Parathyroid adenoma (tissue), 2 donors: ENCODE measurements around the gene DNAL4.

Experiments
- H2AFZ ChIP-seq: fragments of 300-600 bp; sonication (generic); one replicate; pipeline ENCODE4 v1.7.0; 2017; ENCODE audit warnings: antibody characterized with exemption, mild to moderate bottlenecking
- H3K27ac ChIP-seq: fragments of 300-600 bp; sonication (generic); one replicate; pipeline ENCODE4 v1.7.0; 2017
- H3K27me3 ChIP-seq: fragments of 300-600 bp; sonication (generic); one replicate; pipeline ENCODE4 v1.7.0; 2017; ENCODE audit warnings: low read length; ENCODE audit not compliant: control insufficient read depth, insufficient read depth
- H3K36me3 ChIP-seq: fragments of 300-600 bp; sonication (generic); one replicate; pipeline ENCODE4 v1.7.0; 2017; ENCODE audit warnings: low read length; ENCODE audit not compliant: control insufficient read depth, insufficient read depth
- H3K4me1 ChIP-seq: fragments of 300-600 bp; sonication (generic); one replicate; pipeline ENCODE4 v1.7.0; 2017; ENCODE audit warnings: control low read depth
- H3K4me2 ChIP-seq: fragments of 300-600 bp; sonication (generic); one replicate; pipeline ENCODE4 v1.7.0; 2017; ENCODE audit warnings: low read length
- H3K4me3 ChIP-seq: fragments of 300-600 bp; sonication (generic); one replicate; pipeline ENCODE4 v1.7.0; 2017; ENCODE audit warnings: low read depth, low read length
- H3K79me2 ChIP-seq: fragments of 300-600 bp; sonication (generic); one replicate; pipeline ENCODE4 v1.7.0; 2017; ENCODE audit warnings: control low read depth
- H3K9ac ChIP-seq: fragments of 300-600 bp; sonication (generic); one replicate; pipeline ENCODE4 v1.7.0; 2017; ENCODE audit warnings: mild to moderate bottlenecking
- H3K9me3 ChIP-seq: fragments of 300-600 bp; sonication (generic); one replicate; pipeline ENCODE4 v1.7.0; 2017; ENCODE audit warnings: low read length; ENCODE audit not compliant: control insufficient read depth
- CTCF ChIP-seq: fragments of 300-600 bp; sonication (generic); IDR thresholded peaks from one replicate; pipeline ENCODE4 v1.7.0; 2017; ENCODE audit warnings: antibody characterized with exemption, mild to moderate bottlenecking
- donor health status: primary hyperparathyroidism.

Gene DNAL4

GRCh38 chr22:38828616-38829205 is 34.8 kb upstream of the DNAL4 start:
- Histone ChIP-seq H3K4me1 (no peaks in the 10 kb centered on the region), H3K27me3 (no peaks in the 10 kb centered on the region), H3K27ac (no peak overlapping the region), H3K9me3 (no peaks in the 10 kb centered on the region), H2AFZ (no peak overlapping the region), H3K4me2 (no peak overlapping the region), H3K9ac (no peak overlapping the region), H3K4me3 (no peak overlapping the region), H3K36me3 (no peaks in the 10 kb centered on the region), H3K79me2 (no peaks in the 10 kb centered on the region)
- TF ChIP-seq CTCF = no peak

DNA sequence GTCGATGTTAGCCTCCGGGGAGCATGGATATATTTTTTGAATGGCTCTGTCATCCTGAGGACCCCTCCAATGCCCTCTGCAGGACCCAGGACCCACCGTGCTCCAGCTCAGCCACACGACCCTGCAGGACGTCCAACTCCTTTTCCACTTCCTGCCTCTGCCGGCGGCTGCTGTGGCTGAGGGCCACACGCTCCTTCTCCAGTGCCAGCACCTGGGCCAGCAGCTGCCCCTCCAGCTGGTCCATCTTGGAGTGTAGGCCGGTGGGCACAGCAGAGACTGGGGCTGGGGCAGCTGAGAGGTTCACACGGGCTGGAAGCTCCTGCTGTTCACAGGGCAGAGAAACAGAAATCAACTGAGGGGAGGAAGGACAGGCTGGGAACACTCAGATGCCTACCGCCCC is 34.2 kb upstream of the DNAL4 start:
- Histone ChIP-seq H3K4me2 (no peak overlapping the region), H3K4me1 (no peaks in the 10 kb centered on the region), H3K9me3 (no peaks in the 10 kb centered on the region), H3K9ac (no peak overlapping the region), H3K36me3 (no peaks in the 10 kb centered on the region), H3K27ac (no peak overlapping the region), H3K79me2 (no peaks in the 10 kb centered on the region), H2AFZ (no peak overlapping the region), H3K4me3 (no peak overlapping the region), H3K27me3 (no peaks in the 10 kb centered on the region)
- no peak for TF ChIP-seq CTCF

- no peaks in the 10 kb centered on the region for H3K4me1 ChIP-seq
- no peak overlapping the region for H2AFZ ChIP-seq
- no peaks in the 10 kb centered on the region for H3K36me3 ChIP-seq
- no peaks in the 10 kb centered on the region for H3K27me3 ChIP-seq
- H3K79me2 ChIP-seq = no peaks in the 10 kb centered on the region
- no peak overlapping the region for H3K27ac ChIP-seq
- no peak overlapping the region for H3K4me2 ChIP-seq
- no peak for TF ChIP-seq CTCF
- H3K4me3 ChIP-seq = no peak overlapping the region
- no peaks in the 10 kb centered on the region for H3K9me3 ChIP-seq
- H3K9ac ChIP-seq = no peak overlapping the region
These were observed 33.6 kb upstream of the DNAL4 start for GRCh38 chr22:38827510-38827909.

DNA sequence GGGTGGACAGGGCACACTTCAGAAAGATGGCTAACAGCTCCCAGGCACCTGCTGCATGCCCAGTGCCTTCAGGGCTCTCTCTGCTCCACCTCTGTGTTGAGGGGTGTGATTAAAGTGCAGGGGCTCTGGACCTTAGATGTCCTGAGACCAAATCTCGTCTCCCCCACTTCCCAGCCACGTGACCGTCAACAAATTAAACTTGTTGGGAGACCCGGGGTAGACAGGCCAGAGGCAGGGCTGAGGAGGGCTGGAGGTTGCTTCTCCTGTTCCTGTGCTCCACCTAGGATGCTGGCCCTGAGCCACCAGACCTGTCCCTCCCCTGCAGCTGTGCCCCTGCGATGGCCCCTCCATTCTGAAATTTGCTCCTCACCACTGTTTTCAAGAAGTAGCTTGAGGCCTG is 32.9 kb upstream of the DNAL4 start:
- no peaks in the 10 kb centered on the region for H3K79me2 ChIP-seq
- no peak for TF ChIP-seq CTCF
- H3K4me1 ChIP-seq = no peaks in the 10 kb centered on the region
- H3K4me3 ChIP-seq = no peak overlapping the region
- H3K4me2 ChIP-seq = no peak overlapping the region
- H3K9me3 ChIP-seq = no peaks in the 10 kb centered on the region
- no peaks in the 10 kb centered on the region for H3K36me3 ChIP-seq
- no peak overlapping the region for H3K27ac ChIP-seq
- H3K9ac ChIP-seq = no peak overlapping the region
- no peaks in the 10 kb centered on the region for H3K27me3 ChIP-seq
- no peak overlapping the region for H2AFZ ChIP-seq

GRCh38 chr22:38826386-38826785 is 32.4 kb upstream of the DNAL4 start:
- no peaks in the 10 kb centered on the region for H3K27me3 ChIP-seq

More at GRCh38 chr22:38826386-38826785, 32.4 kb upstream of the DNAL4 start:
- Histone ChIP-seq H3K4me1 (no peaks in the 10 kb centered on the region), H3K36me3 (no peaks in the 10 kb centered on the region), H2AFZ (no peak overlapping the region), H3K9me3 (no peaks in the 10 kb centered on the region), H3K9ac (no peak overlapping the region), H3K4me3 (no peak overlapping the region), H3K79me2 (no peaks in the 10 kb centered on the region), H3K27ac (no peak overlapping the region), H3K4me2 (no peak overlapping the region)
- no peak for TF ChIP-seq CTCF
